CD4-positive, alpha-beta T cell treated with Interleukin-17A for 1 hour (primary cell): Measurements from ENCODE around the gene SLIT3.

Experiments
- DNase-seq: peaks from one replicate; pipeline ENCODE4 v3.0.0-alpha.2; 2020

Gene SLIT3

GRCh38 chr5:169298193-169298592 is 2.7 kb downstream of the SLIT3 start:
- no peak for DNase-seq

DNA sequence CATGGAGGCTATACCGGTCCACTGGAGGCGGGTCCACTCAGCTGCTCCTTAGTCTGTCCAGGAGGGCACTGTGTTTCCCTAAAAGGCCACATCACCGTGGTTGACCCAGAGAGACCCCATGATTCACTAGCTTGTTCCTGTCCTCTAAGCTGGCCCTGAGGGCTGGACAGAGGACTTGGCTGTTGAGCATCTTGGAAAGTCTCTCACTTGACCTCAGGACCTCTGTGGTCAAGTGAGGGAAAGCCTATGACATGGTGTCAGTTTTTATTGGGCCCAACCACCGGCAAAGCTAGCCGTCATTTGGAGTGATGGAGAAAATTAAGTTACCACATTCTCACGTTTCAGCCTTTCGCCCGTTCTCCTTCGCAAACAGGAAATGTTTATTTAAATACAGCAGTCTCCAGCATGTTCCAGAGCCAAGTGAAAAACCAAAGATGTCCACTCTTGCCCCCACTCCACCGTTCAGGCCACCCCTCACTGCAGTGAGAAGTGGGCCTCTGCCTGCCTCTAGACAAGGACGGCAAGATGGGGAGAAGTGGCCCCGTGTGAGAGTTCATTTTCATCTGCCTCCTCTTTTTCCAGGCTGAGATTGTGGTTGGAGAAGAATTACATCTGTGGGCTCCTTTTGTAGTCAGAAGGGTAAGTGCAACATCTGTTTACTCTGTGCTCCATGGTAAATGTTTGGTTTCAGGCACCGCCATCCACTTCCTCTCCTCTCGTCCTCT is 4.4 kb downstream of the SLIT3 start:
- no peak for DNase-seq

DNA sequence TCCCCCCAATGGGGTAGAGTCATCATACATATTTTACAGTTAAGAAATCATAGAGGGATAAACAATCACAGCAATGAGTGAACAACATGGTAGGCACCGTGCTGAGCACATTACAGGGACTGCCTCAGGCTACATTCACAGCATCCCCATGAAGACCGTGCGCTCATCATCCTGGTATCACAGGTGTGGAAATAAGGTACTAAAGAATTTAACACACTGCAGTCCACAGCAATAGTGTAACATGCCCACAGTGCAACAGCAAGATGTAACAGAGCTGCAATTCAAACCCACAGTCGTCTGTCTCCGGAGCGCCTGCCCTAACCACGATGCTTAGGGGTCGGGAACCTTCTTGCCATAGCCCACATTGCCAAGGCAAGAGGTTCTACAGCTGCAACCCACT is 5.6 kb downstream of the SLIT3 start:
- no peak for DNase-seq

GRCh38 chr5:169294621-169295020 is 6.3 kb downstream of the SLIT3 start:
- DNase-seq, result no peak

- no peak for DNase-seq
These were observed 9.1 kb downstream of the SLIT3 start for GRCh38 chr5:169291877-169292276.

DNA sequence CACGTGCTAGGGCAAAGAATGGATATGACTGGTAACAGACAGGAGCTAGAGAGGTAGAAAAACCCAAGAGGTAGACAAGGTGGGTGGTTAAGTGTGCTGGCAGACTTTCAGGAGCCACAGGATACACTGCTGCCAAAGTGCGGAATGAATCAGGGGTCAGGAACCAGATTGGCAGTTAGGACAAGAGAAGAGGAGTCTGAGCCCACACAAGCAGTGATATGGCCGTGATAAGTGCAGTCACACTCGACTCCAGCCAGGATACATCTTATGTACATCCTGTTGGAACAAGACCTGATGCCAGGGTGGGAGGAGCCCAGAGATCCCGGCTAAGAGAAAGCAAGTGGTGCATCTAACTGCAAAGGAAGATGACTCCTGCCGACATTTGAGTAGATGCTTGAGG is 10.0 kb downstream of the SLIT3 start:
- no peak for DNase-seq

DNA sequence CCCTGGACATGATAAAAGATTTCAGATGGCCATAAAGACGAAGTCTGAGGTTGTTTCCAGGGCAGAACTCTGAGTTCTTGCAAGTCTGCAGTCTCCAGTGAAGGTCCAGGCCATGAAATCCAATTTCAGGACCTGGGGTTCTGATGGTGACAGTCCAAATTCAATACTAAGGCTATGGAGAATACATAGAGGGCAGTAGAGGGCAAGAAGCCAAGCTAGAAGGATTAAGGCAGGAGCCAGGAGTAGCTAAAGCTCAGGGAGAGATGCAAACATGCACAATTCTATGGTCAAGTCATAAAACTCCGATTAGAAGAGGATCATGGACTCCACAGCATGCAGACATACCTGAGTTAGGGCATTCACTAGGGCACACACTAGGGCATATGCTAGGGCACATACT is 11.4 kb downstream of the SLIT3 start:
- no peak for DNase-seq

DNA sequence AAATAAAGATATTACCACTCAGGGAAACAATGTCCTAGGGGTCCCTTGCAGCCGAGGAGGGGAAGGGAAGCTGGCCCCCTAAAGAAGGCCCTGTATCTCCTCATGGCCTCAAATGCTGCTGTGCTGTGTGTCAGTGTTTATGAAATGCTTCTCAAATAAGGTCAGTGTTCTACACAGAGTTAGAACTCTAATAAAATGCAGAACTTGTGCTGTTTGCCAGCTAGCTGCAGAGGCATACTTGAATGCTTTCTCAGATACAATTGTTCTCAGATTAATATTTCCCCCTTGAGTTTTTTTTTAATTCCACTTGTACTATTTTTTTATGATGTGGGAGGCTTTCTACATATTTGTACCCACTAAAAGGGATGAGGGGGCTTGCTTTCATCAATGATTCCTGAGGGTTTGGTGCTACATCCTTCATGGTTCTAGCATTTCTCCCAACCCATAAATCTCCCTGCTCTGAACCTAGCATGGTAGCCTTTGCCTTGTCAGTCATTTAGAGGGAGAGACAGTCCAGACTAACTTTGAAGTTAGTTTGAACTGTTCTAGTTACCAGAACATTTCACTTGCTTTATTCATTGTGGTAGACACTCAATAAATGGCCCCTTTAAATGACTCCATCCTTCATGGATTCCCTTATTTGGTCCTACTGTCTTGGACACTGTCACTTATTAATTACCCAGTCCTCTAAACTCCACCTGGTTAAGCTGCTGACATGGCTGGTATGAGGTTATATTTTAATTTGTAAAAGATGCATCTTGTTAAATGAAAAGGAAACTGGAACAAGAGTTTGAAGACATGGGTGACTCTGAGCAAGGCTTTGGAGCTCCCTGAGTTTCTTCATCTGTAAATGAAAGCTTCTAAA is 12.6 kb downstream of the SLIT3 start:
- no peak for DNase-seq

GRCh38 chr5:169287529-169287928 is 13.4 kb downstream of the SLIT3 start:
- no peak for DNase-seq

DNA sequence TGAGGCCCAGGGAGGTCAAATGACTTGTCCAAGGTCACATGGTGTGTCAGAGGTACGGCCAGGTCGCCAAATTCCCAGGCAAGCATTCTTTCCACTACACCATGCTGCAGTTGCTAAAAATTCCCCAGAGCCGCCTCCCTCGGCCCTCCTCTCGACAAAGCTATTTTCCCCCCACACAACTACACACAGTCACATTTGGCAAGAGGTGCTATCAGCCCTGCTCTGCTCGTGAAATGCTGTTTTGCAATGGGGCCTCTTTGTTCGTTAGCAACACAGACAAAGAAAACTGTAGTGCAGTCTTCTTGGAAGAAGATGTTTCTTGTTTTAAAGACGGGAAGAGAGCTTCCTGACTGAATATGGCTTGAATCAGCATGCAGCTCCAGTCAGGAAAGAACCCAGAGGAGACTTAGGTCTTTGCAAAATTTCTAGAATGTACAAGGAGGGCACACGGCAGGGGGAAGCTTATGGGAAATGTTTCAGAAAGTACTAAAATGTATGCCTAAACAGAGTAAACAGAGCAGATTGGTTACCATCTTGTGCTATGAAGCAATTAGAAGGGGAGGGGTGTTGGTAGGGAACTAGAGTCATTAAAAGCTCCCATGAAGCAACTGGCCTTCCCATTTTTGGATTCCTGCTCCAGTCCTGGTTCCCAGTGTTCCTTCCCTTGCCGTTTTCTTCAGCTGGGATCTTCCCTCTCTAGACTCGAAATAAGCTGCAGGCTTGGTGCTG is 14.2 kb downstream of the SLIT3 start:
- DNase-seq, result no peak

- DNase-seq, result no peak
These were observed 17.1 kb downstream of the SLIT3 start for GRCh38 chr5:169283887-169284286.

DNA sequence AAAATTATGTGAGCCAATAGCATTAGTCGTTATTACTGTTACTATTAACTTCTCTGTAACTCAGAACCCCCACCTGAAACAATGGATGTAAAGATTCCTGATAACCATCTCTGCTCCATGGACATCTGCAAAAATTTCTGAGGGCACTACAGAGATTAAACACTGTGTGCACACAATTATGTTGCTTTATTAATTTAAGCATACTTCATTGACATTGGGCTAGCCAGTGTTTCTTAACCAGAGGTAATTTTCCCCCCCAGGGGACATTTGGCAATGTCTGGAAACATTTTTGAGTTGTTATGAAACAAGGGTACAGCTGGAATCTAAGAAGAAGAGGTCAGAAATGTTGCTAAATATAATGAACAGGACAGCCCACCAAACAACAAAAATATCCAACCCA is 19.3 kb downstream of the SLIT3 start:
- DNase-seq, result no peak

- no peak for DNase-seq
These were observed 20.2 kb downstream of the SLIT3 start for GRCh38 chr5:169280696-169281095.

DNA sequence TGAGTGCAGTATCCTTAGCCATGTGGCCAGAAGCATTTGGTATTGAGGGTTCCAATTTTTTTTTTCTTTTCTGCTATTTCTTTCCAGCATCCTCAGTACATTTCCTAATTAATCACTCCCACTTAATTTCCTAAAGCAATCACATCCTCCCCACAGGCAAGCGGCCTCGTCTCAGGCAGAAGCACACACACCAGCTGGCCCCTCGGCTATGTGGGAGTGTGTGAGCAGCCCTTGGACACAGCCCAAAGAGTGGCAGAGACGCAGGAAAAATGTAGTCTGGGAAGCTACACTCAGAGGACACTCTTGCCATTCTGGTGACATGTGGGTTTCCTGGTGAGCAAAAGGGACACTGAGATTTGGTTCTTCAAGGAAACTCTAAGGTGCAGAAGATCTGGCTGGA is 20.7 kb downstream of the SLIT3 start:
- DNase-seq, result no peak

DNA sequence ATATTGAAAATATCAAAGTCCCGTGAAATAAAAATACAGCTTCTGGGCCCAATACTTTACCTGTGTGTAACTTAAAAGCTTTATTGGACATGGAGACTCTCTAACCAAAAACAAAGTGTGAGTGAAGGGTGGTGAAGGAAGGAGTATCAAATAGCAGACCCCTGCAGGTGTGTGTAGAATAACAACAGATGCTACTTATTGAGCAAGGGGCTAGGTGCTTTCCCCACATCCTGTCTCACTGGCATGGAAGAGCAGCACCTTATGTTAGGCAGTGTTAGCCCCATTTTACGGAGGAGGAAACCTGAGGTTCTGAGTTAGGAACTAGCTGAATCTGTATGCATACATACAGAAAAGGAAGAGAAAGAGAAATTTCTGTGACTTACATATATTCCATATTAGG is 21.8 kb downstream of the SLIT3 start:
- DNase-seq, result no peak

- DNase-seq, result no peak
These were observed 27.1 kb downstream of the SLIT3 start for GRCh38 chr5:169273881-169274280.

GRCh38 chr5:169273451-169273850 is 27.5 kb downstream of the SLIT3 start:
- DNase-seq, result no peak

DNA sequence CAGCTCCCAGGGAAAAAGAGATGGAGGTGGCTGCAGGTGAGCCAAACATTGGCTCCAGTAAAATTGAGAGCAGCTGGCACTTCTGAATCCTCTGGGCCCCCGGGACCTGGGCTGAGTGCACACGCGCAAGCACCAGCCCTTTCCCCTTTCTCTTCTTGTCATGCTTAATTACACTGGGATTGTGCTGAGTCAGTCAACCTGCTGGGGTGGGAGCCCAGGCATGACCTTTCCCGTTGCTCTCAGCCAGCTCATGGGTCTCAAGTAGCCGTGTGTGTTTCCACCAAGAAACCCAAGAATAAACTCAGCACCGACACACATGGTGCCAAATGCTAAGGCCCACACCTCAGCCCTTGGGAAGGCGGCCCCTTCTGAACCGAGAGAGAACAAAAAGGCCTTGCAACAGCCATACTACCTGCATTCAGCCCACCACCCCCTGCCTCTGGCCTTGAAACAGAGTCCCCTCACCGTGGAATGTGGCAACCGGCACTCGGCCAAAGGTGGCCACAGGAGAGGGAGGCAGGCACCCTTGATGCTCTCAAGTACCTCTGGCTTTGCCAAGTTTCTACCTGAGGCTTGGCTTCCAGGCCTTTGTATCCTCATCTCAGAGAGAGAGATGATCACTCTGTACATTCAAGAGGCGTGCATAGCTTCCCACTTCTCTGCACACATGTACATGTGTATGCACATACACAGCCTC is 28.1 kb downstream of the SLIT3 start:
- no peak for DNase-seq

DNA sequence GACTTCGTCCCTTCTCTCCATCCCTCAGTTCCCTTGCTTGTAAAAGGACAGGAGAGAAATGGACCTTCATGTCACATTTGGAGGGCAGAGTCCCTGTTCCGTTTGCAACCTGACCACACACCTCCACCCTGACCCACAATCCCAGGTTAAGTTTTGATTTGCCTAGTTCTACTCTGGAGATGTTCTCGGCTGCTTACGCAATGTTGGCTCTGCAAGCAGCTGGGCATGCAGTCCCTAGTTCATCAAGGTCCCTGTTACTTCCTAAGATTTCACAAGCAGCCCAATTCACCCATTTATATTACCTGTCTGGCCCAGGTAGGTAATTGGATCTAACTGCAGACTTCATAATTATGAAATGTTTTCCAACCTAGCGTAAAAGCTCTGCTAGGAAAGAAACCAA is 28.8 kb downstream of the SLIT3 start:
- no peak for DNase-seq

DNA sequence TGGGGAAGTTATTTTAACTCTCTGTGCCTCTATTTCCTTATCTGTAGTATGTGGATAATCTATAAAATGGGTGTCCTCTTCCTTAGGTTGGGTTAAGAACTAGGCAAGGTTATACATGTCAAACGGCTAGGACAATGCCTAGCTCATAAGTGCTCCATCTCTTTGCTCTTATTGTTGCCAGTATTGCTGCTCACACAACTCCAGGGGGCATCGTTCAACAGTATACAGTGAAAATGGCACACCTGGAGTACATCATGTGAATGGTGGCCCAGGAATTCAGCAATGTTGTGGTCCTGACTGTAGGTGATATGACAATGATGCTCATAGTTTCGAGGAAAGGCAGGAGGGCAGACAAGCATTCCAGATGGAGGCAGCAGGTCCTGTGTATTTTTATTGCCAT is 30.1 kb downstream of the SLIT3 start:
- no peak for DNase-seq

GRCh38 chr5:169268019-169268418 is 32.9 kb downstream of the SLIT3 start:
- no peak for DNase-seq

GRCh38 chr5:169265888-169266287 is 35.1 kb downstream of the SLIT3 start:
- no peak for DNase-seq

DNA sequence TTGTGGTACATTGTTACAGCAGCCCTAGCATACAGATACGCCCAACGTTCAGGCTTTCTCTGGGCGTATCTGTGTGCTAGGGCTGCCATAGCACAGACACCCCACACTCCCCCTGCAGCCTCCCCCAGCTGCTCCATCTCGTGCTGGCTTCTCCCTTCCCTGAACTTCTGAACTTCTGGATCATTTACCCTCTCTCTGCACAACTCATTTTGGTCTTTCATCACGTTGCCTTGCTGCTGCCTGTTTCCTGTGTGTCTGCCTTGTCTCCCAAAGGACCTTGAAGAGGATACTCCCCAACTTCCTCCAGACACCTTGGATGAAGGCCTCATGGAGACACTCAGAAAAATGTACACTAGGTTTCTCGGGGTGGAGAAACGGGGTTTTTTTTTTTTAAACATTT is 37.3 kb downstream of the SLIT3 start:
- DNase-seq, result no peak
